ENCODE results near the gene PAN3. TPM values are rescaled to one million over a fixed set of nuclear protein-coding genes. Genes with fewer than 3 reads are reported as not detected.

Gene PAN3
- total RNA-seq, 4 donors from 2014 or later, result 41.7 to 68.3 (median 42.2) TPM

DNA sequence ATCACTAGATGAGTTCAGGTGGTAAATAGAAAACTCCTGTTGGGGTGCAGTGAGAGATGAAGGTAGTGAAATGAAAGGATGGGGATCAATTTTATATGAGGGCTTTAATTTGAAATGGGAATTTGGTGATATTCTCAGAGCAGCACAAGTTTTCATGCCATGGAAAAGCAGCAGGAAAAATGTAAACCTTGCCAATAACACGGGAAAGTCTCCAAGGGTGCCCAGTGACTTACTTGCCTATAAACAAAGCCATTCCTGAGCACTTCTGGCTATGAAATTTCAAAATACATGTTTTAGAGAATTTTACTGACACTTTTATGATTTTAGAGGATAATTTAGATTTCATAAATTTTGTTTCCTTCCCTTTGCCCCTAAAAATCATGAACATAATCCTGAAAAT, 21.6 kb upstream of the PAN3 start:
- Histone ChIP-seq H3K4me1 (no peaks in the 10 kb centered on the region), H3K36me3 (no peaks in the 10 kb centered on the region), H3K9me3 (no peaks in the 10 kb centered on the region), H3K27me3 (peaks cover 14% of the 10 kb centered on the region), H3K27ac (no peak overlapping the region), H3K4me3 (no peak overlapping the region)
- 50% methylated on average over 1 of the region's 1 CpG for WGBS
- TF ChIP-seq, protein P1, sequence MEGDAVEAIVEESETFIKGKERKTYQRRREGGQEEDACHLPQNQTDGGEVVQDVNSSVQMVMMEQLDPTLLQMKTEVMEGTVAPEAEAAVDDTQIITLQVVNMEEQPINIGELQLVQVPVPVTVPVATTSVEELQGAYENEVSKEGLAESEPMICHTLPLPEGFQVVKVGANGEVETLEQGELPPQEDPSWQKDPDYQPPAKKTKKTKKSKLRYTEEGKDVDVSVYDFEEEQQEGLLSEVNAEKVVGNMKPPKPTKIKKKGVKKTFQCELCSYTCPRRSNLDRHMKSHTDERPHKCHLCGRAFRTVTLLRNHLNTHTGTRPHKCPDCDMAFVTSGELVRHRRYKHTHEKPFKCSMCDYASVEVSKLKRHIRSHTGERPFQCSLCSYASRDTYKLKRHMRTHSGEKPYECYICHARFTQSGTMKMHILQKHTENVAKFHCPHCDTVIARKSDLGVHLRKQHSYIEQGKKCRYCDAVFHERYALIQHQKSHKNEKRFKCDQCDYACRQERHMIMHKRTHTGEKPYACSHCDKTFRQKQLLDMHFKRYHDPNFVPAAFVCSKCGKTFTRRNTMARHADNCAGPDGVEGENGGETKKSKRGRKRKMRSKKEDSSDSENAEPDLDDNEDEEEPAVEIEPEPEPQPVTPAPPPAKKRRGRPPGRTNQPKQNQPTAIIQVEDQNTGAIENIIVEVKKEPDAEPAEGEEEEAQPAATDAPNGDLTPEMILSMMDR (IDR thresholded peaks at IDR 0.05), result no peak
- TF ChIP-seq POLR2AphosphoS5 (IDR thresholded peaks at IDR 0.05), result no peak
- no peak for TF ChIP-seq EP300 (IDR thresholded peaks at IDR 0.05)
- TF ChIP-seq POLR2A (IDR thresholded peaks at IDR 0.05), result no peak
- DNase-seq (ENCODE audit: low spot score in 2 of 2), result no peak

DNA sequence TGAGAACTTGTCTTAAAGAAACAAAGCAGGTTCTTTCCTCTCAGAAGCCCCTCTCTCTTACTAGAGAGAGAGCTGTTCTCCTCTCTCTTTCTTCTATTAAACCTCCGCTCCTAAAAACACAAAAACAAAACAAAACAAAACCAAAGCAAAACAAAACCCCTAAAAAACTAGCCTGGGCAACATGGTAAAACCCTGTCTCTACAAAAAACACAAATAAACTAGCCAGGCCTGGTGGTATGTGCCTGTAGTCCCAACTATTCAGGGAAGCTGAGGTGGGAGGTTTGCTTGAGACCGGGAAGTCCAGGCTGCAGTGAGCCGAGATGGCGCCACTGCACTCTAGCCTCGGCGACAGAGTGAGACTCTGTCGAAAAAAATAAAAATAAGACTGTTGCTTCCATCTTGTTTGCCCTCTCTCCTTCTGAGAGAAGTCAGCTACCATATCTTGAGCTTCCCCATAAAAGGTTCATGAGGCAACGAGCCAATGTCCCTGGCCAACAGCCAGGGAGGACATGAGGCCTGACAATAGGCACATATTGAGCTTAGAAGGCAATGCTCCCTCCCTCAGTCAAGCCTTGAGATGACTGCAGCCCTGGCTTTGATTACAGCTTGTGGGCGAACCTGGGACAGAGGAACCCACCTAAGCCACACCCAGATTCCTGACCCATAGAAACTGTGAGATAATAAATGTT, 20.5 kb upstream of the PAN3 start:
- no peaks in the 10 kb centered on the region for H3K36me3 ChIP-seq
- peaks cover 14% of the 10 kb centered on the region for H3K27me3 ChIP-seq
- no peaks in the 10 kb centered on the region for H3K4me1 ChIP-seq
- TF ChIP-seq EP300 (IDR thresholded peaks at IDR 0.05), result no peak
- TF ChIP-seq, protein P1 (IDR thresholded peaks at IDR 0.05), result no peak
- TF ChIP-seq POLR2AphosphoS5 (IDR thresholded peaks at IDR 0.05), result no peak
- no peak for TF ChIP-seq POLR2A (IDR thresholded peaks at IDR 0.05)
- no peak for DNase-seq (ENCODE audit: low spot score in 2 of 2)
- no peak overlapping the region for H3K27ac ChIP-seq
- WGBS, result 71% methylated on average over 8 of the region's 9 CpGs
- no peak overlapping the region for H3K4me3 ChIP-seq
- H3K9me3 ChIP-seq, result no peaks in the 10 kb centered on the region

DNA sequence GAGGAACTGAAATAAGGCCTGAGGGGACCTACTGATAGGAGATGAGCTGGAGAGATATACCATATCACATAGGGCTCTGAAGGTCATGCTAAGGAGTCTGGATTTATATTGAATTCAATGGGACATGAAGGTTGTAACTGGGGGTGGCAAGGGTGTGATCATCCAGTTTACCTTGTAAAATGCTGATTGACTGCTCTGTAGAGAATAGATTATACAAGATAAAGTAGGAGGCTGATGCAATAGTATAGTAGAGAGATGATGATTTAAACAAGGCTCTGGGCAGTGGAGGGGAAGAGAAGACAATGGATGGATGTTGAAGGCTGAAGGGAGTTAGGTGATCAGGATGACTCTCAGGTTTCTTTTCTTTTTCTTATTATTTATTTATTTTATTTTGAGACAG, 18.0 kb upstream of the PAN3 start:
- Histone ChIP-seq H3K27ac (no peak overlapping the region), H3K4me3 (no peak overlapping the region), H3K9me3 (no peaks in the 10 kb centered on the region), H3K27me3 (peaks cover 10% of the 10 kb centered on the region), H3K4me1 (no peaks in the 10 kb centered on the region), H3K36me3 (no peaks in the 10 kb centered on the region)
- TF ChIP-seq, protein P1 (IDR thresholded peaks at IDR 0.05), result no peak
- TF ChIP-seq POLR2AphosphoS5 (IDR thresholded peaks at IDR 0.05) (no peak), EP300 (IDR thresholded peaks at IDR 0.05) (no peak), POLR2A (IDR thresholded peaks at IDR 0.05) (no peak)
- DNase-seq (ENCODE audit: low spot score in 2 of 2), result no peak

DNA sequence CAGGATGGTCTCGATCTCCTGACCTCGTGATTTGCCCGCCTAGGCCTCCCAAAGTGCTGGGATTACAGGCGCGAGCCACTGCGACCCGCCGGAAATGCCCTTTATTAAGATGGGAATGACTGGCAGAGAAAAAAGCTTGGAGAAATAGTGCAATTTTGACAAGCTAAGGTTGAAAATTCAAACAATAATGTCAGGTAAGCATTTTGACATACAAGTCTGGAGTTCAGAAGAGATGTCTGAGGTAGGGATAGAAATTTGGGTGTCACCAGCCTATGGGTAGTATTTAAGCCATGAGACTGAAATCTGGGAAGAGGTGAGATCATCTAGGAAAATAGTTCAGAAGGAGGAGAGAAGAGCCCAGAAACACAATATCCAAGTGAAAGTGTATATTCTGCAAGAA, 17.1 kb upstream of the PAN3 start:
- no peaks in the 10 kb centered on the region for H3K36me3 ChIP-seq
- 94% methylated on average over 8 of the region's 8 CpGs for WGBS
- TF ChIP-seq, protein P1 (IDR thresholded peaks at IDR 0.05), result no peak
- TF ChIP-seq POLR2AphosphoS5 (IDR thresholded peaks at IDR 0.05), result no peak
- no peak for TF ChIP-seq EP300 (IDR thresholded peaks at IDR 0.05)
- TF ChIP-seq POLR2A (IDR thresholded peaks at IDR 0.05), result no peak

DNA sequence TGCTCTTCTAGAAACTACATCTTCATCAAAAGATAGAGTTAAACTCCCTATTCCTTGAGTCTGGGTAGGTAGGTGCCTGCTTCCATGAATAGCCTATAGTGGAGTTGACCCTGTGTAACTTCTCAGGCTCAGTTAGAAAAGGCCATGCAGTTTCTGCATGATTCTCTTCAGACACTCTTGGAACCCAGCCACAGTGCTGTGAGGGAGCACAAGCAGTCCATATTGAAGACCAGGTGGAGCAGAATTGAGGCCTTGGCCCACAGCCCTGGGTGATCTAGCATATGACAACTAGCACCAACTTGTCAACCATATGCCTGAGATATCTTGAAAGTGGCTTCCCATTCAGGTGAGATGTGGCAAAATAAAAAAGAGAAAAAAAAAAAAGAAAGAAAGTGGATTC, 10.3 kb upstream of the PAN3 start:
- TF ChIP-seq POLR2AphosphoS5 (IDR thresholded peaks at IDR 0.05) (no peak), EP300 (IDR thresholded peaks at IDR 0.05) (no peak), POLR2A (IDR thresholded peaks at IDR 0.05) (no peak)
- TF ChIP-seq, protein P1 (IDR thresholded peaks at IDR 0.05), result no peak
- Histone ChIP-seq H3K27me3 (no peaks in the 10 kb centered on the region), H3K27ac (no peak overlapping the region), H3K9me3 (no peaks in the 10 kb centered on the region), H3K36me3 (no peaks in the 10 kb centered on the region), H3K4me3 (no peak overlapping the region), H3K4me1 (no peaks in the 10 kb centered on the region)
- DNase-seq (ENCODE audit: low spot score in 2 of 2), result no peak

More for the DNA sequence above, 17.1 kb upstream of the PAN3 start:
- no peak for DNase-seq (ENCODE audit: low spot score in 2 of 2)
- Histone ChIP-seq H3K4me3 (no peak overlapping the region), H3K27me3 (peaks cover 10% of the 10 kb centered on the region), H3K27ac (no peak overlapping the region), H3K9me3 (no peaks in the 10 kb centered on the region), H3K4me1 (no peaks in the 10 kb centered on the region)
